Kidney (tissue), 14 donors: Measurements from ENCODE around the gene COL4A2. TPM values are rescaled to one million over a fixed set of nuclear protein-coding genes. Genes with fewer than 3 reads are reported as not detected.
A peak's percentile ranks its signal among the peaks of the same experiment; 100 is the strongest.

Experiments
- DNase-seq, 5 donors: peaks; one replicate each; pipeline ENCODE4 v3.0.0-alpha.2; 2013 to 2020
- FAIRE-seq: peaks from 2 replicates; lab custom pipeline; 2012; peaks lifted over from hg19 to GRCh38; lab: Jason Lieb, UNC
- H3K27ac ChIP-seq, 2 donors: one replicate each; pipeline ENCODE4 v1.7.0; 2013; ENCODE audit warnings: low read depth in 2 of 2, low read length in 2 of 2, inconsistent platforms in 1 of 2
- H3K27me3 ChIP-seq: one replicate; pipeline ENCODE4 v1.7.1; 2013; ENCODE audit warnings: low read length, inconsistent platforms; ENCODE audit not compliant: control insufficient read depth, insufficient read depth
- H3K36me3 ChIP-seq, 3 donors: one replicate each; pipeline versions ENCODE4 v1.7.0 to v1.7.1; 2013; ENCODE audit warnings: low read length in 3 of 3, control low read depth in 1 of 3, inconsistent platforms in 1 of 3; ENCODE audit not compliant: insufficient read depth in 3 of 3, control insufficient read depth in 2 of 3
- H3K4me1 ChIP-seq, 3 donors: one replicate each; pipeline versions ENCODE4 v1.7.0 to v1.7.1; 2013; ENCODE audit warnings: low read length in 3 of 3, inconsistent platforms in 1 of 3, low read depth in 1 of 3; ENCODE audit not compliant: control insufficient read depth in 2 of 3, insufficient read depth in 2 of 3
- H3K4me3 ChIP-seq, 3 donors: one replicate each; pipeline versions ENCODE4 v1.7.0 to v1.8.1; 2013; ENCODE audit warnings: low read length in 3 of 3, control low read depth in 1 of 3, inconsistent platforms in 1 of 3
- H3K9ac ChIP-seq, 3 donors: one replicate each; pipeline versions ENCODE4 v1.7.0 to v1.7.1; 2013; ENCODE audit warnings: low read length in 3 of 3, control low read depth in 1 of 3, inconsistent platforms in 1 of 3
- H3K9me3 ChIP-seq, 3 donors: one replicate each; pipeline versions ENCODE4 v1.7.0 to v1.7.1; 2013; ENCODE audit warnings: low read length in 3 of 3, control low read depth in 1 of 3, inconsistent platforms in 1 of 3; ENCODE audit not compliant: control insufficient read depth in 2 of 3, insufficient read depth in 1 of 3
- CTCF ChIP-seq: IDR thresholded peaks from 3 replicates; pipeline ENCODE4 v1.5.1; 2012; ENCODE audit warnings: mild to moderate bottlenecking, moderate library complexity, borderline replicate concordance; ENCODE audit not compliant: insufficient read depth; ENCODE audit errors: extremely low read depth
- intact Hi-C: fragments of 100-400 bp; cut with DNase I; formaldehyde crosslinking; loops from one replicate; pipeline ENCODE4 v1.11.1; 2022
- polyA plus RNA-seq: library from polyadenylated mRNA; stranded (reverse); fragments of 350-450 nt; fragmentation: Illumina TruSeq; extraction: RNeasy Lipid Tissue Mini Kit (QIAGEN cat#74804); gene quantifications from one replicate; pipeline ENCODE4 v1.2.3, GENCODE V29; 2014; ENCODE audit warnings: low read depth, low replicate concordance; ENCODE audit not compliant: insufficient read depth
- total RNA-seq: library from RNA; stranded (reverse); fragmentation: NEBNext Ultra II Directional; extraction: Animal tissue kit (Norgen Biotek cat#: 25700); gene quantifications from one replicate; pipeline ENCODE4 v1.2.1, GENCODE V29; 2021
- donor health status: control.
- donor health status: control.
- donor health status: control.
- donor health status: control.
- donor health status: control.
- donor health status: DM: yes; HTN: yes; CAD: no.
- donor health status: Normal renal cell carcinoma (clear cell type).

Gene COL4A2
- total and polyA plus RNA-seq, 2 donors from 2014 or later: 126 to 265 TPM

DNA sequence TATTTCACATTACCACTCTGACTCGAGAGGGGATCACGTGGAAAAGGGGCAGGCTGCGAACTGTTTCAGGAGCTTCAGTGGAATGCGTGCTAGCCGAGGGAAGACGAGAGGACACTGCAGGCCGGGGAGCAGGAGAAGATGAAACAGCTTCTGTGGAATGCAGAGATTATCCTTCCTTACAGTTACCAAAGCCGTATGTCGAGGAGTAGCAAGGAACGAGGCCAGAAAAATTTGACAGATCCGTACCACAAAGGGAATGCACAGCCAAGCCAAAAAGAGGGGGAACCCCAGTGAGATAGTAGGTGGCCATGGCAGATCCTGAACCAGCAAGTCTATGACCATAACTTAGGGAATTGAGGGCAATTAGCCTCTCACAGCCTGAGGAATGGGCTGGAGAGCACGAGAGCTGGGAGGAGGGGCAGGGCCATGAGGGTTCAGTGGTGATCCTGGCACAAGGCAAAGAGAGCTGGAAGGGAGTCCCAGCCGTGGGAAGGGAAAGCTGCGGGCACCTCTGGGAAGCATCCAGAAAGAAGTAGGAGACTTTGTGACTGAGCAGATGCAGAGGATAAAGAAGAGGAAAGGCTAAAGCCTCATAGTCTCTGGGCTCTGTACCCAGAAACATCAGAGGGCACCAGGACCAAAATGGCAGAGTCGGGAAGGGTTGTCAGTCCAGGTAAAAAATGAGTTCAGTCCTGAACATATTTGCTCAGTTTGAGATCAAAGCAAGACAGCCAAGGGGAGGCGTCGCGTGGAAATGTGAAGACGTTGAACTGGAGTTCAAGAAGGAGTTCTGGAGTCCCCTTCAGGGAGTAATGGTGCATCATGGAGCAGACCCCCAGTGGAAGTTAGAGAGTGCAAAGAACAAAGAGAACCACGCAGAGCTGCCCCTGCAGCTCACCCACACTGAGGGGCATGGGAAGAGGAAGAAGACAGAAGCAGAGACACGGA is 5.2 kb upstream of the COL4A2 start:
- peak overlapping the region; percentile 77 to 89 for H3K27ac ChIP-seq
- peaks cover 0 to 3% (median 0%) of the 10 kb centered on the region in 3 donors for H3K36me3 ChIP-seq
- peaks cover 6 to 57% (median 33%) of the 10 kb centered on the region in 3 donors for H3K4me1 ChIP-seq
- no peaks in the 10 kb centered on the region for H3K9me3 ChIP-seq
- intact Hi-C loops: loop anchor here (10.0 kb wide), 1 partner anchor 113 kb away; no protein-coding TSS in a partner anchor
- H3K27me3 ChIP-seq: no peaks in the 10 kb centered on the region
- DNase-seq (no peak), FAIRE-seq (no peak)
- H3K4me3 ChIP-seq: peak overlapping the region in 2 of 3 donors; percentile 18 to 35
- H3K9ac ChIP-seq: no peak overlapping the region
- TF ChIP-seq CTCF: no peak

DNA sequence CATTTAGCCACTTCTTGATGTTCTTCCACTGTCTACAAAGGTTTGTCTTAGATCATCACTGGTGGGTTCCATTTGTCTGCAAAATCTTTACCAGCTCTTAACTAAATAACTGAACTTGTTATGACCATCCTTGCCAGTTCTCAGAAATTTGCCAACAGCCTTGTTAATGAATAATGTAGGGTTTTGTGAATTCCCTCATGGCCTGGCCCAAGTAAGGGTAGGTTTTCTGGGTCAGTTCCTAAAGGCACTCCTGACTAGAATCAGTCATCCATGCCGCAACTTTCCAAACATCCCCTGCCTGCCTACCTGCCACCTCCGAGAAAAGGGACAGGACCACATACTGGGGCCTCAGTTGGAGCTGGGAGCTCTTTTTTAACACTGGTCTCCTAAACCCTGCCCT is 4.1 kb upstream of the COL4A2 start:
- intact Hi-C loops: loop anchor here (10.0 kb wide), 1 partner anchor 112 kb away; no protein-coding TSS in a partner anchor

GRCh38 chr13:110303644-110304043 is 3.4 kb upstream of the COL4A2 start:
- Histone ChIP-seq H3K36me3 (peaks cover 0 to 3% (median 0%) of the 10 kb centered on the region in 3 donors), H3K4me3 (peak overlapping the region; percentile 22 to 93 (median 71)), H3K4me1 (peaks cover 6 to 57% (median 35%) of the 10 kb centered on the region in 3 donors), H3K9ac (peak overlapping the region in 1 of 3 donors; percentile 83), H3K27ac (peak overlapping the region; percentile 89 to 94), H3K9me3 (no peaks in the 10 kb centered on the region), H3K27me3 (no peaks in the 10 kb centered on the region)
- TF ChIP-seq CTCF: no peak
- FAIRE-seq (no peak), DNase-seq (no peak)
- intact Hi-C loops: loop anchor here (10.0 kb wide), 1 partner anchor 111 kb away; no protein-coding TSS in a partner anchor

More for the DNA sequence above, 4.1 kb upstream of the COL4A2 start:
- TF ChIP-seq CTCF: no peak
- no peaks in the 10 kb centered on the region for H3K9me3 ChIP-seq
- H3K27ac ChIP-seq: peak overlapping the region; percentile 89 to 94
- H3K9ac ChIP-seq: peak overlapping the region in 1 of 3 donors; percentile 83
- H3K36me3 ChIP-seq: peaks cover 0 to 3% (median 0%) of the 10 kb centered on the region in 3 donors
- H3K4me1 ChIP-seq: peaks cover 6 to 57% (median 33%) of the 10 kb centered on the region in 3 donors
- DNase-seq (peak in 2 of 5 donors; percentile 47 to 62), FAIRE-seq (peak; percentile 53)
- peak overlapping the region in 1 of 3 donors; percentile 93 for H3K4me3 ChIP-seq
- no peaks in the 10 kb centered on the region for H3K27me3 ChIP-seq
